ENCODE data around the gene HIF3A.

HIF3A gene

GRCh38 chr19:46295401-46296201, 1.2 kb upstream of the HIF3A start:
- no peak overlapping the region for H3K4me3 ChIP-seq (ENCODE audit: low read length, poor library complexity, severe bottlenecking)
- peaks cover 8% of the 10 kb centered on the region for H3K4me1 ChIP-seq (ENCODE audit: insufficient read depth, low read length, poor library complexity, severe bottlenecking)
- no peaks in the 10 kb centered on the region for H3F3A ChIP-seq (ENCODE audit: low read depth)
- H3K79me2 ChIP-seq (ENCODE audit: insufficient read depth, low read length): no peaks in the 10 kb centered on the region
- no peaks in the 10 kb centered on the region for H3K9me3 ChIP-seq (ENCODE audit: insufficient read depth, low read depth, low read length)
- TF ChIP-seq CTCF (conservative IDR thresholded peaks at IDR 0.05; ENCODE audit: low read length): no peak
- no peak for TF ChIP-seq EZH2phosphoT487 (IDR thresholded peaks at IDR 0.05; ENCODE audit: borderline replicate concordance)
- H4K20me1 ChIP-seq (ENCODE audit: insufficient read depth, low read length, poor library complexity, severe bottlenecking): no peaks in the 10 kb centered on the region
- H3K4me2 ChIP-seq (ENCODE audit: low read depth, low read length, poor library complexity, severe bottlenecking): no peak overlapping the region
- no peaks in the 10 kb centered on the region for H3K27me3 ChIP-seq (ENCODE audit: insufficient read depth, low read length, poor library complexity, severe bottlenecking)
- no peak overlapping the region for H2AFZ ChIP-seq (ENCODE audit: low read length)
- H3K9ac ChIP-seq (ENCODE audit: low read depth, low read length, poor library complexity, severe bottlenecking): no peak overlapping the region
- H3K9me2 ChIP-seq (replicated peaks; ENCODE audit: low read depth, low read length): no peaks in the 10 kb centered on the region
- no peaks in the 10 kb centered on the region for H3K36me3 ChIP-seq (ENCODE audit: insufficient read depth, low read length)

- Histone ChIP-seq H3K9me2 (replicated peaks; ENCODE audit: low read depth, low read length) (no peaks in the 10 kb centered on the region), H4K20me1 (ENCODE audit: insufficient read depth, low read length, poor library complexity, severe bottlenecking) (no peaks in the 10 kb centered on the region), H3K36me3 (ENCODE audit: insufficient read depth, low read length) (no peaks in the 10 kb centered on the region), H2AFZ (ENCODE audit: low read length) (no peak overlapping the region), H3K27me3 (ENCODE audit: insufficient read depth, low read length, poor library complexity, severe bottlenecking) (no peaks in the 10 kb centered on the region), H3F3A (ENCODE audit: low read depth) (no peaks in the 10 kb centered on the region), H3K4me2 (ENCODE audit: low read depth, low read length, poor library complexity, severe bottlenecking) (no peak overlapping the region), H3K4me1 (ENCODE audit: insufficient read depth, low read length, poor library complexity, severe bottlenecking) (peaks cover 8% of the 10 kb centered on the region), H3K4me3 (ENCODE audit: low read length, poor library complexity, severe bottlenecking) (no peak overlapping the region), H3K79me2 (ENCODE audit: insufficient read depth, low read length) (no peaks in the 10 kb centered on the region), H3K9me3 (ENCODE audit: insufficient read depth, low read depth, low read length) (no peaks in the 10 kb centered on the region), H3K9ac (ENCODE audit: low read depth, low read length, poor library complexity, severe bottlenecking) (no peak overlapping the region)
- no peak for TF ChIP-seq CTCF (conservative IDR thresholded peaks at IDR 0.05; ENCODE audit: low read length)
- TF ChIP-seq EZH2phosphoT487 (IDR thresholded peaks at IDR 0.05; ENCODE audit: borderline replicate concordance): no peak
Observed at GRCh38 chr19:46296202-46296480, 701 bp upstream of the HIF3A start.

GRCh38 chr19:46297700-46298478, 1.0 kb downstream of the HIF3A start:
- Histone ChIP-seq H3K9me2 (replicated peaks; ENCODE audit: low read depth, low read length) (no peaks in the 10 kb centered on the region), H4K20me1 (ENCODE audit: insufficient read depth, low read length, poor library complexity, severe bottlenecking) (no peaks in the 10 kb centered on the region), H3K36me3 (ENCODE audit: insufficient read depth, low read length) (no peaks in the 10 kb centered on the region), H3K4me3 (ENCODE audit: low read length, poor library complexity, severe bottlenecking) (no peak overlapping the region), H3K4me1 (ENCODE audit: insufficient read depth, low read length, poor library complexity, severe bottlenecking) (peaks cover 8% of the 10 kb centered on the region), H3K27me3 (ENCODE audit: insufficient read depth, low read length, poor library complexity, severe bottlenecking) (no peaks in the 10 kb centered on the region), H2AFZ (ENCODE audit: low read length) (no peak overlapping the region), H3K79me2 (ENCODE audit: insufficient read depth, low read length) (no peaks in the 10 kb centered on the region), H3K4me2 (ENCODE audit: low read depth, low read length, poor library complexity, severe bottlenecking) (no peak overlapping the region), H3K9ac (ENCODE audit: low read depth, low read length, poor library complexity, severe bottlenecking) (no peak overlapping the region), H3F3A (ENCODE audit: low read depth) (no peaks in the 10 kb centered on the region), H3K9me3 (ENCODE audit: insufficient read depth, low read depth, low read length) (no peaks in the 10 kb centered on the region)
- TF ChIP-seq EZH2phosphoT487 (IDR thresholded peaks at IDR 0.05; ENCODE audit: borderline replicate concordance) (no peak), CTCF (conservative IDR thresholded peaks at IDR 0.05; ENCODE audit: low read length) (no peak)
